ENCODE results near the gene ABHD1. TPM values are rescaled to one million over a fixed set of nuclear protein-coding genes. Genes with fewer than 3 reads are reported as not detected.

Gene ABHD1
- total and polyA plus RNA-seq, 4 donors = 0.09 to 2.0 (median 0.61) TPM

- Histone ChIP-seq H3K36me3 (ENCODE audit: control insufficient read depth in 4 of 4, insufficient read depth in 3 of 4, low read depth in 1 of 4, low read length in 3 of 4) (no peaks in the 10 kb centered on the region), H3K27ac (ENCODE audit: low read depth in 1 of 2, low read length in 2 of 2) (no peak overlapping the region), H3K4me3 (ENCODE audit: low read depth in 1 of 3, low read length in 3 of 3) (no peak overlapping the region), H3K4me1 (ENCODE audit: control insufficient read depth in 4 of 4, insufficient read depth in 4 of 4, low read length in 3 of 4) (peaks cover 0 to 8% (median 5%) of the 10 kb centered on the region in 4 donors), H3K9ac (ENCODE audit: low read depth in 1 of 2, low read length in 2 of 2) (no peak overlapping the region), H3K27me3 (ENCODE audit: control insufficient read depth in 4 of 4, insufficient read depth in 4 of 4, low read length in 3 of 4) (no peaks in the 10 kb centered on the region), H3K9me3 (ENCODE audit: control insufficient read depth in 4 of 4, low read length in 3 of 4) (no peaks in the 10 kb centered on the region)
- WGBS = 92% methylated on average over 7 of the region's 7 CpGs
- no peak for TF ChIP-seq RAD21 (IDR thresholded peaks at IDR 0.05)
- no peak for TF ChIP-seq CTCF (IDR thresholded peaks at IDR 0.05; ENCODE audit: low read depth, low read length, missing input control)
- no peak for TF ChIP-seq REST (IDR thresholded peaks at IDR 0.05)
- TF ChIP-seq NR2F2 (IDR thresholded peaks at IDR 0.05) = no peak
- no peak for TF ChIP-seq YY1 (IDR thresholded peaks at IDR 0.05)
- no peak for TF ChIP-seq RXRA (IDR thresholded peaks at IDR 0.05)
- no peak for DNase-seq (ENCODE audit: low spot score)
Measured at GRCh38 chr2:27138111-27138510, 14.5 kb downstream of the ABHD1 start.

GRCh38 chr2:27139310-27139709 lies 15.7 kb downstream of the ABHD1 start, which contains the start of gene PRR30:
TSS of gene PRR30 (minus strand) at chr2:27139410. CDS start at chr2:27138329, 1,081 bp downstream.
- Histone ChIP-seq H3K27me3 (ENCODE audit: control insufficient read depth in 4 of 4, insufficient read depth in 4 of 4, low read length in 3 of 4) (peaks cover 0 to 2% (median 0%) of the 10 kb centered on the region in 4 donors), H3K9me3 (ENCODE audit: control insufficient read depth in 4 of 4, low read length in 3 of 4) (no peaks in the 10 kb centered on the region), H3K27ac (ENCODE audit: low read depth in 1 of 2, low read length in 2 of 2) (no peak within 1 kb of the TSS), H3K4me3 (ENCODE audit: low read depth in 1 of 3, low read length in 3 of 3) (no peak within 1 kb of the TSS), H3K4me1 (ENCODE audit: control insufficient read depth in 4 of 4, insufficient read depth in 4 of 4, low read length in 3 of 4) (no peaks in the 10 kb centered on the region), H3K36me3 (ENCODE audit: control insufficient read depth in 4 of 4, insufficient read depth in 3 of 4, low read depth in 1 of 4, low read length in 3 of 4) (no peaks in the 10 kb centered on the region), H3K9ac (ENCODE audit: low read depth in 1 of 2, low read length in 2 of 2) (no peak within 1 kb of the TSS)
- WGBS = 81% methylated on average over 4 of the region's 4 CpGs
- DNase-seq (ENCODE audit: low spot score) = no peak
- TF ChIP-seq RAD21 (IDR thresholded peaks at IDR 0.05) (no peak), MAX (IDR thresholded peaks at IDR 0.05) (no peak), NR2F2 (IDR thresholded peaks at IDR 0.05) (no peak), HNF4A (conservative IDR thresholded peaks at IDR 0.05) (no peak), CTCF (IDR thresholded peaks at IDR 0.05; ENCODE audit: low read depth, low read length, missing input control) (no peak), FOXA1 (IDR thresholded peaks at IDR 0.05) (no peak), SP1 (IDR thresholded peaks at IDR 0.05) (no peak)
